ENCODE measurements around the gene VGLL3. TPM values are rescaled to one million over a fixed set of nuclear protein-coding genes. Genes with fewer than 3 reads are reported as not detected.

Gene VGLL3
- total and polyA plus RNA-seq, 7 experiments from 2014 or later: 0.03 to 0.07 TPM; not detected in 5

DNA sequence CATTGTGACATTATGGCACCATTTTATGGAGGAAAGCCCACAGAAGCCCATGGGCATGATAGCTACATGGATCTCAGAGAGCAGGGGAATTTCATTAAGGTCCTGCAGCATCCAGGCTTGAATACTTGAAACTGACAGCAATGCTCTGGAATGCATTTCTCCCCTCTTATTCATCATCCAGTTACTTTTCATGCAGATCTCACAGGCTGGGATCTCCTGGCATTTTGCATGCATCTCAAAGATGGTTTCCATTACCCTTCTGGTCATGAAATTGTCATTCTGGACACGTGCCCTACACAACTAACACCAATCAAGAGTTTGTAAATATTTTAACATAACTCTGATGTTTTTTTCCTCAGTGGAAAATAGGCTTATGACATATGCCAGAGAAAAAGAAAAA is 32.4 kb downstream of the VGLL3 start:
- H3K4me3 Mint-ChIP-seq: no peak overlapping the region
- Histone ChIP-seq H3K36me3 (ENCODE audit: control insufficient read depth in 2 of 3, insufficient read depth in 3 of 3, low read length in 3 of 3) (no peaks in the 10 kb centered on the region), H3K9me3 (ENCODE audit: control insufficient read depth in 2 of 3, low read length in 3 of 3) (no peaks in the 10 kb centered on the region), H3K4me1 (ENCODE audit: control insufficient read depth in 2 of 2, insufficient read depth in 2 of 2, low read length in 2 of 2) (no peaks in the 10 kb centered on the region), H3K27ac (ENCODE audit: low read depth, low read length) (no peak overlapping the region), H3K4me3 (ENCODE audit: low read length) (no peak overlapping the region), H3K27me3 (ENCODE audit: control insufficient read depth in 2 of 2, insufficient read depth in 2 of 2, low read length in 2 of 2) (no peaks in the 10 kb centered on the region)
- H3K27me3 Mint-ChIP-seq: no peaks in the 10 kb centered on the region
- intact Hi-C loops (cut with micrococcal nuclease): no loop called here
- ATAC-seq (no peak), DNase-seq (no peak)
- no peaks in the 10 kb centered on the region for H3K36me3 Mint-ChIP-seq
- H3K4me1 Mint-ChIP-seq: no peaks in the 10 kb centered on the region
- POLR2A ChIA-PET: no interaction called here
- H3K9me3 Mint-ChIP-seq: peaks cover 0 to 2% (median 0%) of the 10 kb centered on the region in 11 donors
- CTCF ChIA-PET: no interaction called here
- no peak overlapping the region for H3K27ac Mint-ChIP-seq

GRCh38 chr3:86954747-86955146 is 36.2 kb downstream of the VGLL3 start:
- Histone ChIP-seq H3K27me3 (ENCODE audit: control insufficient read depth in 2 of 2, insufficient read depth in 2 of 2, low read length in 2 of 2) (no peaks in the 10 kb centered on the region), H3K36me3 (ENCODE audit: control insufficient read depth in 2 of 3, insufficient read depth in 3 of 3, low read length in 3 of 3) (peaks cover 0 to 3% (median 0%) of the 10 kb centered on the region in 3 experiments), H3K4me1 (ENCODE audit: control insufficient read depth in 2 of 2, insufficient read depth in 2 of 2, low read length in 2 of 2) (no peaks in the 10 kb centered on the region), H3K4me3 (ENCODE audit: low read length) (no peak overlapping the region), H3K27ac (ENCODE audit: low read depth, low read length) (no peak overlapping the region), H3K9me3 (ENCODE audit: control insufficient read depth in 2 of 3, low read length in 3 of 3) (no peaks in the 10 kb centered on the region)
- DNase-seq: no peak
- Mint-ChIP-seq H3K9me3 (peaks cover 0 to 15% (median 0%) of the 10 kb centered on the region in 11 donors), H3K27me3 (no peaks in the 10 kb centered on the region), H3K4me3 (no peak overlapping the region), H3K4me1 (no peaks in the 10 kb centered on the region), H3K27ac (no peak overlapping the region), H3K36me3 (no peaks in the 10 kb centered on the region)
- ChIA-PET CTCF (no interaction called here), POLR2A (no interaction called here)
- no peak for ATAC-seq
- intact Hi-C loops (cut with micrococcal nuclease): no loop called here

DNA sequence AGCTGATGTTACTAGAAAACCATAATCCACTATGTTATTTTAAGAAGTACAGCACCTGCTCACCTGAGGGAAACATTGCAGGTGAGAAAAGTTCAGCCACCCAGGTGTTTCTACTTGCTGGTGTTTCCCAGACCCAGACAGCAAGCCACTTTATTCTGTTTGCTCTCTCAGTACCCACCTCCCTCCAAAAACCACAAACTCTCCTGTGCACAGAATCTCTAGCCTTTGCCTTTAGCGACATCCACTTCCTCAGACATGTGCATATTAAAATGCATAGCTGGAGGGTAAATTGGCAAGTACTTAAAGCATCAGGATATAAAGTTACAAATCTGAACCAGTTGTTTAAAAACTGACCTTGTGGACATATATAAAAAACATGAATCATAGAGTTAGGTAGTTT is 36.7 kb downstream of the VGLL3 start:
- H3K9me3 ChIP-seq (ENCODE audit: control insufficient read depth in 2 of 3, low read length in 3 of 3): no peaks in the 10 kb centered on the region
- H3K36me3 ChIP-seq (ENCODE audit: control insufficient read depth in 2 of 3, insufficient read depth in 3 of 3, low read length in 3 of 3): peaks cover 0 to 3% (median 0%) of the 10 kb centered on the region in 3 experiments
- Mint-ChIP-seq H3K9me3 (peaks cover 0 to 15% (median 0%) of the 10 kb centered on the region in 11 donors), H3K27ac (no peak overlapping the region), H3K4me3 (no peak overlapping the region), H3K4me1 (no peaks in the 10 kb centered on the region), H3K36me3 (no peaks in the 10 kb centered on the region), H3K27me3 (no peaks in the 10 kb centered on the region)
- ATAC-seq (no peak), DNase-seq (no peak)
- H3K4me1 ChIP-seq (ENCODE audit: control insufficient read depth in 2 of 2, insufficient read depth in 2 of 2, low read length in 2 of 2): no peaks in the 10 kb centered on the region
- POLR2A ChIA-PET: no interaction called here
- intact Hi-C loops (cut with micrococcal nuclease): no loop called here
- H3K27ac ChIP-seq (ENCODE audit: low read depth, low read length): no peak overlapping the region
- CTCF ChIA-PET: no interaction called here
- no peak overlapping the region for H3K4me3 ChIP-seq (ENCODE audit: low read length)
- H3K27me3 ChIP-seq (ENCODE audit: control insufficient read depth in 2 of 2, insufficient read depth in 2 of 2, low read length in 2 of 2): no peaks in the 10 kb centered on the region

DNA sequence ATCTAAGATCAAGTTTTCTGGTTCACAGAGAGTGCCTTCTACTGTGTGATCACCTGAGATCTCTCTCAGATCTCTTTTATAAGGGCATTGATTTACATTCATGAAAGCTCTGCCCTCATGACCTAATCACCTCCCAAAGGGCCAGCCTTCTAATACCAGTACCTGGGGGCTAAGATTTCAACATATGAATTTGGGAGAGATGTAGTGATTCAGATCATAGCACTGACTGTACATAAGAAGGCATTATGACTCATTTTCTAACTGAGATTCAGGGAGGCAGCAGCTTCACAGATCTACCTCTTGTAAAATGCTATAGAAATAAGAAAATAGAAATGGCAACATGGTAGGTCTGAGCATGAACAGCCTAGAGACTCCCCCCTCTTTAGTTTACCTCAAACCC is 39.6 kb downstream of the VGLL3 start:
- no peaks in the 10 kb centered on the region for H3K27me3 Mint-ChIP-seq
- no peaks in the 10 kb centered on the region for H3K36me3 Mint-ChIP-seq
- H3K4me1 Mint-ChIP-seq: no peaks in the 10 kb centered on the region
- Histone ChIP-seq H3K27ac (ENCODE audit: low read depth, low read length) (no peak overlapping the region), H3K4me1 (ENCODE audit: control insufficient read depth in 2 of 2, insufficient read depth in 2 of 2, low read length in 2 of 2) (no peaks in the 10 kb centered on the region), H3K4me3 (ENCODE audit: low read length) (no peak overlapping the region), H3K27me3 (ENCODE audit: control insufficient read depth in 2 of 2, insufficient read depth in 2 of 2, low read length in 2 of 2) (no peaks in the 10 kb centered on the region), H3K36me3 (ENCODE audit: control insufficient read depth in 2 of 3, insufficient read depth in 3 of 3, low read length in 3 of 3) (peaks cover 0 to 3% (median 0%) of the 10 kb centered on the region in 3 experiments), H3K9me3 (ENCODE audit: control insufficient read depth in 2 of 3, low read length in 3 of 3) (no peaks in the 10 kb centered on the region)
- DNase-seq: no peak
- H3K9me3 Mint-ChIP-seq: peaks cover 0 to 15% (median 0%) of the 10 kb centered on the region in 11 donors
- ATAC-seq: no peak
- intact Hi-C loops (cut with micrococcal nuclease): no loop called here
- ChIA-PET CTCF (no interaction called here), POLR2A (no interaction called here)
- no peak overlapping the region for H3K4me3 Mint-ChIP-seq
- H3K27ac Mint-ChIP-seq: no peak overlapping the region

DNA sequence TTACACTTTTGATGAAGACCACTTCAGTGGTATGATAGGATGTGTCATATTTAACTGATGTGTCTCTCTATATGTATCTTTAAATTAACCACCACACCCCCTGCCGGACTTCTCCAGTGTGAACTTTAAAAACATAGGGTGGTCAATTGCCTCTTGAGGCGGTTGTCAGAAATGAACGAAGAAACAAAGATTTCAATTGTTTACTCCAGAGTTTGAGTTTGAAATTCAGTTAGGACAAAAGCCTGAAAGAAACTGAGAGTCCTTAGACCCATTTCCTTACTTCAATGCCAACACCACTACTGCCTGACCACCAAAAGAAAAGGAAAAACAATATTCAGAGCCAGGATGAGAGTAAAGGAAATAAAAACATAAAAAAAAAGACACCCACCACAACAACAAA is 40.2 kb downstream of the VGLL3 start:
- Mint-ChIP-seq H3K4me1 (no peaks in the 10 kb centered on the region), H3K36me3 (no peaks in the 10 kb centered on the region)
- POLR2A ChIA-PET: no interaction called here

GRCh38 chr3:86949850-86950249 is 41.1 kb downstream of the VGLL3 start:
- peaks cover 0 to 15% (median 0%) of the 10 kb centered on the region in 11 donors for H3K9me3 Mint-ChIP-seq
- no peak overlapping the region for H3K4me3 ChIP-seq (ENCODE audit: low read length)
- H3K36me3 Mint-ChIP-seq: no peaks in the 10 kb centered on the region
- no peaks in the 10 kb centered on the region for H3K27me3 Mint-ChIP-seq
- H3K4me3 Mint-ChIP-seq: no peak overlapping the region
- H3K27ac Mint-ChIP-seq: no peak overlapping the region
- DNase-seq: no peak
- ATAC-seq: no peak
- no peaks in the 10 kb centered on the region for H3K9me3 ChIP-seq (ENCODE audit: control insufficient read depth in 2 of 3, low read length in 3 of 3)
- H3K27me3 ChIP-seq (ENCODE audit: control insufficient read depth in 2 of 2, insufficient read depth in 2 of 2, low read length in 2 of 2): no peaks in the 10 kb centered on the region
- POLR2A ChIA-PET: no interaction called here
- H3K4me1 Mint-ChIP-seq: no peaks in the 10 kb centered on the region
- H3K36me3 ChIP-seq (ENCODE audit: control insufficient read depth in 2 of 3, insufficient read depth in 3 of 3, low read length in 3 of 3): peaks cover 0 to 3% (median 0%) of the 10 kb centered on the region in 3 experiments
- H3K27ac ChIP-seq (ENCODE audit: low read depth, low read length): no peak overlapping the region
- H3K4me1 ChIP-seq (ENCODE audit: control insufficient read depth in 2 of 2, insufficient read depth in 2 of 2, low read length in 2 of 2): no peaks in the 10 kb centered on the region
- intact Hi-C loops (cut with micrococcal nuclease): no loop called here
- CTCF ChIA-PET: no interaction called here

More for the DNA sequence above, 40.2 kb downstream of the VGLL3 start:
- Mint-ChIP-seq H3K27me3 (no peaks in the 10 kb centered on the region), H3K9me3 (peaks cover 0 to 15% (median 0%) of the 10 kb centered on the region in 11 donors), H3K4me3 (no peak overlapping the region), H3K27ac (no peak overlapping the region)
- H3K36me3 ChIP-seq (ENCODE audit: control insufficient read depth in 2 of 3, insufficient read depth in 3 of 3, low read length in 3 of 3): peaks cover 0 to 3% (median 0%) of the 10 kb centered on the region in 3 experiments
- ATAC-seq (no peak), DNase-seq (no peak)
- H3K4me3 ChIP-seq (ENCODE audit: low read length): no peak overlapping the region
- H3K27ac ChIP-seq (ENCODE audit: low read depth, low read length): no peak overlapping the region
- no peaks in the 10 kb centered on the region for H3K4me1 ChIP-seq (ENCODE audit: control insufficient read depth in 2 of 2, insufficient read depth in 2 of 2, low read length in 2 of 2)
- CTCF ChIA-PET: no interaction called here
- H3K9me3 ChIP-seq (ENCODE audit: control insufficient read depth in 2 of 3, low read length in 3 of 3): no peaks in the 10 kb centered on the region
- intact Hi-C loops (cut with micrococcal nuclease): no loop called here
- H3K27me3 ChIP-seq (ENCODE audit: control insufficient read depth in 2 of 2, insufficient read depth in 2 of 2, low read length in 2 of 2): no peaks in the 10 kb centered on the region

GRCh38 chr3:86948822-86949221 is 42.1 kb downstream of the VGLL3 start:
- Mint-ChIP-seq H3K27ac (no peak overlapping the region), H3K4me1 (no peaks in the 10 kb centered on the region), H3K4me3 (no peak overlapping the region), H3K9me3 (peaks cover 0 to 15% (median 0%) of the 10 kb centered on the region in 11 donors), H3K36me3 (no peaks in the 10 kb centered on the region), H3K27me3 (no peaks in the 10 kb centered on the region)
- ATAC-seq (no peak), DNase-seq (no peak)
- intact Hi-C loops (cut with micrococcal nuclease): no loop called here
- H3K4me1 ChIP-seq (ENCODE audit: control insufficient read depth in 2 of 2, insufficient read depth in 2 of 2, low read length in 2 of 2): no peaks in the 10 kb centered on the region
- H3K27me3 ChIP-seq (ENCODE audit: control insufficient read depth in 2 of 2, insufficient read depth in 2 of 2, low read length in 2 of 2): no peaks in the 10 kb centered on the region
- H3K27ac ChIP-seq (ENCODE audit: low read depth, low read length): no peak overlapping the region
- H3K36me3 ChIP-seq (ENCODE audit: control insufficient read depth in 2 of 3, insufficient read depth in 3 of 3, low read length in 3 of 3): peaks cover 0 to 3% (median 0%) of the 10 kb centered on the region in 3 experiments
- H3K4me3 ChIP-seq (ENCODE audit: low read length): no peak overlapping the region
- ChIA-PET POLR2A (no interaction called here), CTCF (no interaction called here)
- no peaks in the 10 kb centered on the region for H3K9me3 ChIP-seq (ENCODE audit: control insufficient read depth in 2 of 3, low read length in 3 of 3)
